GM10847 (cell line): ENCODE data around the gene PLA2G4E.

Source experiments
- POLR2A ChIP-seq: IDR thresholded peaks from 2 replicates; pipeline ENCODE4 v1.6.1; 2011; ENCODE audit not compliant: insufficient read length; ENCODE audit errors: extremely low read depth

The PLA2G4E gene

GRCh38 chr15:41939986-41940385 lies 80.9 kb downstream of the PLA2G4E start:
- TF ChIP-seq POLR2A, result no peak

- no peak for TF ChIP-seq POLR2A
These were observed 83.3 kb downstream of the PLA2G4E start for GRCh38 chr15:41937568-41937923.

DNA sequence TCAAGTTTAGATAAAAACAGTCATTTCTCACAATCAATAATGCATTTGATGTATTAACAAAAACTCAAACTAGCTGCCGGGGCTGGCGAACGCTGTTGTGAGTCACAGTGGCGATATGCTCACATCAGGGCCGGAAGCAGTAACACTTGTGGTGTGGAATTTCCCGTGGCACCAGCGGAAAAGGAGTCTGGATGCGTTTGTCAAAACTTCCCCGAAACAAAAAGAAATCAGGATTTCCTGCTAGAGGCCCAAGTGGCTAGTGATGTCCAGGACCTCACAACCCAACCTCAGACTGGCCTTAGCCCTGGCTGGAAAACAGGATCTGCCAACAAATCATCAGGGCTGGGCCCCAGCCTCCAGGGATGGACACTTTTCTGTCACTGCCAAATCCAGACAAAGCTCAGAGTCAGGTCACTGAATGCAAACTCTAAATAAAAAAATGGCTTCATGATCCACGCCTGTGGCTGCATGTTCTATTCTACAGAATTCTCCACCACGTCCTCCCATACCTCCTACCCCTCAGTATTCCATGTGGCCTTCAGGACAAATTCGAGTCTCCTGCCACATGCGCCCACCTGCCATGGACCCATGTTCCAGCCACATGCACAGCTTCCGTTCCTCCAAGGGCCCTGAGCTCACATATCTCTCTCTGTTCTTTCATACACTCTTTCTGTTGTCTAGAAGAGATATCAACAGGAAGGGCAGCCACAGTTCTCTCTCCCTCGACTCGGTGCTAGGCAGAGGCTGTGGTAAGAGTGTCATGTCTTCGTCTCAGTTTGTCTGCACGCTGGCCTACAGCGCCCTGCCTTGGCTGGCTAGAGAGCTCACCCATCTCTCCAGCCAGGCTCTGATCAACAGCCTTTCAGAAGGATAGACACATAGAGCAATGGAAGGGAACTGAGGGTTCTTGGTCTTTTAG lies 83.9 kb downstream of the PLA2G4E start:
- no peak for TF ChIP-seq POLR2A

DNA sequence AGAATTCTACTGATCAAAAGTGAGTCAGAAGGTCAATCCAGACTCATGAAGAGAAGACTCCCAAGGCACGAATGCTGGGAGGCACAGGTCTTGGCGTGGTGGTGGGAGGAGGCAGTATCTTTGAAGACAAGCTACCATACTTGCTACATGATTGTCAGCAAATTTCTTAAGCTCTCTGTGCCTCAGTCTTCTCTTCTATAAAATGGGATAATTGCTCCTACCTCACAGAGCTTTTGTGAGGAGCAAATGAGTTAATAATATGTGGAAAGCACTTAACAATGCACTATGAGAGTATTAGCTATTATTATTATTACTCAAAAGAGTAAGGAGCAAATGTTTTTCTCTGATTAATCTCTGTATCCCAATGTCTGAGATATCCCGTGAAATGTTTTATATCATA lies 84.7 kb downstream of the PLA2G4E start:
- no peak for TF ChIP-seq POLR2A

DNA sequence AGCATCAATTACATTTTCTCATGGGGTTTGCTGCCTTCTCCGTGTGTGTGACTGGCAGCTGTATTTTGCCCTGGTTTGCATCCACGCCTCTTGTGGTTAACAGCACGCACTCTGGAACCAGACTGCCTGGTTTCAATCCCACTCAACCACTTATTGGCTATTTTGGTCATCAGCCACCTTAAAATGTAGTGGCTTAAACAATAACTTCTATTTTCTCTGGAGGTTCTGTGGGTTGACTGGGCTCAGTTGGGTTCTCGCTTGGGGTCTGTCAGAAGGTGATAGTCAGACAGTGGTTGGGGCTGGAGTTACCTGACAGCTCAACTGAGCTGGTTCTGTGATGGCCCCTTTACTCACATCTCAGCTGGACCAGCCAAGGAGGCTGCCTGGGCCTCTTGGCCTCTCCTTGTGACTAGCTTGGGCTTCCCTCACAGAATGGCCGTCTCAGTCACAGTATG lies 85.2 kb downstream of the PLA2G4E start:
- no peak for TF ChIP-seq POLR2A

DNA sequence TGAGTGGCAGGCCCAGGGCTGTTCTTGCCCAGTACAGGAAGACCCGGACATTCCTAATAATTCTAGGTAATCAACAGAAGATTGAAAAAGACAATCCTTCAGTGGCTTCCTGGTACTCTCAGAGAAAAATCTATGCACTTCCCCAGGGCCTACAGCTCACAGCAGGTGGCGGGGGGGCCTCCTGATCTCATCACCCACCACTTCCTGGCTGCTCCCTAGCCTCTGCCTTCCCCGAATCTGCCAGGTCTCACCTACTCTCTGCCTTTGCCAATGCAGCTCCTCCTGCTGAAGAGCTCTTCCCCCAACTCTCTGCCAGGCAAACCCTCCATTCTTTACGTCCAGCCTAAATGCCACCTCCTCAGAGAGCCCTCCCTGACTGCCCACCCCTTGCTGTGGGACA lies 86.0 kb downstream of the PLA2G4E start:
- TF ChIP-seq POLR2A, result no peak

DNA sequence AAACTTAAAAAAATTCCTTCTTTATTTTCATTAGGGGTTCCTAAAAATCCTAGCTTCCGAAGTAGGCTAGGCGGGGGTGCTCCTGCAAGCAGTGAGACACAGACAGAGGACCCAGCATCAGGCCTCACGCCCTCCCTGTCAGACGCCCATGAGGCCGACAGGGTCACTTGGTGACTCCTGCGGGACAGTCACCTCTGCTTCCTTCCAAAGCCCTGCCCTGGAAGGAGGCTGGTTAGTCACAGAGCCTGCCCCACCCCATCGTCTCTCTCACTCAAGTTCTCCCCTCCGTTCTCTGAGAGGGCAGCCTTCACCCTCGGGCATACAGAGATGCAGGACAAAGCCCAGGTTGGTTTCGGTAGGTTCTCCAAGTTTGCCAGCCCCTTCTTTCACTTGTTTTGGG lies 87.1 kb downstream of the PLA2G4E start:
- TF ChIP-seq POLR2A, result no peak

DNA sequence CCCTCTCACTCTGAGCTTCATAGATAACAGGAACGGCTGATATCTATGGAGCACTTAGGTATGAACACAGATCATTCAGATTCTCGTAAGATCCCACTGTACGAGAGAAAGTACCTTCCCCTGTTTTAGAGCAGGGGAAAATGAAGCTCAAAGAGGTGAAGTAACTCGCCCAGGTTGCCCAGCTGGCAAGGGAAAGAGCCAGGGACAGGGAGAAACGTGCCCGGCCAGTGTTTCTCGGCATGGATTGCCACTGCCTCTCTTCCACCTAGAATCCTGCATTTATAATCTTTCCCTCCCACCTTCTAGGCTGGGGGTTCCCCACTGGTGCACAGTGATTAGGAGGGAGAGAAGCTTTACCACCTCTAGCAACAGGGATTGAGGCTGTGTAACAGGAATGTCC lies 87.5 kb downstream of the PLA2G4E start:
- no peak for TF ChIP-seq POLR2A

DNA sequence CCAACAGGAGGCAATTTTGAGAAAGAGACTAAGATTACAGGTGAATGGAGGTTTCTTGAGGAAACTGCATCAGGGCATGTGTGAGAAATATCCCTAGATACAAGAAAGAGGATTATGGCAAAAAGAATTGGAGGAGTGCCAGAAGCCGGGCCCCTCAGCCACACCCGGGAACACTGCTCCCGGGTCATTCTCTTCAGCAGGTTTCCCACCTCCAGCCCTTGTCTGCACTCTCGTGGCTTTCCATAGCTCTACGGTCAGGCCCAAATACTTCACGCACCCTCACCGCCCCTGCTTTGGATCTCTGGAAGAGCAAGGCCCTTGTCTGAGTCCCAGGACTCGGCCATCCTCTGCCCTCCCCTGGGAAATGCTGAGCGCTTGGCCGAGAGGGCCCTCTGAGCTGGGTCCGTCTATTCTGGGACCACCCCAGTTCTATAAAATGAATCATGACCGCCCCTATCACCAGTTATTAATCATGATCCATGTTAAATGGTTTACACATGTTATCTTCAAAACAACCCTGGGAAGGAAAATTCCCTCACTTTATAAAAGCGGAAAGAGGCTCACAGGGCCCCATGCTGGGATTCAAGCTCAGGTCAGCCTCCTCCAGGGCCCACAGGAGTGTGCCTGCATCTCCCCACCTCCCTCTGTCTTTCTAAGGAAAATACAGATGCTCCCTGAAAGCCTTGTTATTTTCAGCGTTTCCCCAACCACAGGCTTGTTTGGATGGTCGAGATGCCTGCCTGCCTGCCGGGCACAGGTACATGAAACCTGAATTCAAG lies 88.1 kb downstream of the PLA2G4E start:
- TF ChIP-seq POLR2A, result no peak

GRCh38 chr15:41932101-41932500 lies 88.7 kb downstream of the PLA2G4E start:
- no peak for TF ChIP-seq POLR2A
